Measurements from ENCODE around the gene HNRNPLL.

- no peak for TF ChIP-seq CTCF (IDR thresholded peaks at IDR 0.05; ENCODE audit: insufficient read depth, low read depth, low read length)
- TF ChIP-seq EZH2 (IDR thresholded peaks at IDR 0.05; ENCODE audit: insufficient read depth, low read length) = no peak
Measured at GRCh38 chr2:38574278-38574677, 28.4 kb downstream of the HNRNPLL start.

Data from astrocyte (in vitro differentiated cells and primary cell).